Activated B cell treated with CpG ODN at 0.5 μM for 24 hours (primary cell): Measurements from ENCODE around the gene AGRN. TPM values are rescaled to one million over a fixed set of nuclear protein-coding genes. Genes with fewer than 3 reads are reported as not detected.
A peak's percentile ranks its signal among the peaks of the same experiment; 100 is the strongest.
"Not testable (repeated sequence)": the region's sequence is repeated elsewhere in the genome, so short reads cannot be mapped to it uniquely, and the experiment has no call there.

ENCODE experiments used
- ATAC-seq: fragments of 200-7000 bp; cut with Tn5 transposase; one replicate; pipeline ENCODE4 v1.10.0; 2021; ENCODE audit warnings: low read depth, mild to moderate bottlenecking, moderate library complexity
- CTCF ChIA-PET: fragments of 350-600 bp; sonication (Branson Sonifier 250); formaldehyde crosslinking; loops from one replicate; lab custom pipeline; 2021; ENCODE audit warnings: antibody characterized with exemption; lab: Charles Lee
- POLR2A ChIA-PET: fragments of 350-600 bp; sonication (Branson Sonifier 250); formaldehyde crosslinking; loops from one replicate; lab custom pipeline; 2021; ENCODE audit warnings: antibody characterized with exemption; lab: Charles Lee
- DNase-seq: peaks from one replicate; pipeline ENCODE4 v3.0.0; 2022
- H3K27ac Mint-ChIP-seq: one replicate; pipeline ENCODE4 v1.8.0; 2020; ENCODE audit warnings: mixed read lengths
- H3K27me3 Mint-ChIP-seq: one replicate; pipeline ENCODE4 v1.8.0; 2021; ENCODE audit warnings: mixed read lengths
- H3K36me3 Mint-ChIP-seq: one replicate; pipeline ENCODE4 v1.8.0; 2021; ENCODE audit warnings: low read depth, mixed read lengths
- H3K4me1 Mint-ChIP-seq: one replicate; pipeline ENCODE4 v1.8.0; 2021; ENCODE audit warnings: mixed read lengths
- H3K4me3 Mint-ChIP-seq: one replicate; pipeline ENCODE4 v1.8.0; 2020; ENCODE audit warnings: mild to moderate bottlenecking, mixed read lengths
- H3K9me3 Mint-ChIP-seq: one replicate; pipeline ENCODE4 v1.8.0; 2020; ENCODE audit warnings: mixed read lengths
- CTCF ChIP-seq: fragments of 200-600 bp; IDR thresholded peaks from one replicate; pipeline ENCODE4 v1.8.0; 2022; ENCODE audit warnings: antibody characterized with exemption, mild to moderate bottlenecking
- intact Hi-C: fragments of 100-400 bp; cut with micrococcal nuclease; formaldehyde crosslinking; loops from one replicate; pipeline ENCODE4 v1.15.1; 2024
- total RNA-seq: library from RNA; stranded (reverse); gene quantifications from 2 replicates; pipeline ENCODE4 v1.2.3, GENCODE V29; 2022

The AGRN gene
- total RNA-seq, 1 donor from 2014 or later = 27.1 TPM

GRCh38 chr1:1063261-1063944 is 43.5 kb downstream of the AGRN start:
- Mint-ChIP-seq H3K9me3 (no peaks in the 10 kb centered on the region), H3K4me1 (peaks cover 51% of the 10 kb centered on the region), H3K27ac (peak overlapping the region; percentile 50), H3K36me3 (peaks cover 1% of the 10 kb centered on the region), H3K4me3 (peak overlapping the region; percentile 80), H3K27me3 (peaks cover 11% of the 10 kb centered on the region)
- intact Hi-C loops = loop anchor here (1.0 to 5.0 kb wide), 2 partner anchors 79 to 244 kb away; partner anchors contain the start of genes ACAP3 and PUSL1
- POLR2A ChIA-PET = interaction anchor here (0.6 to 9.0 kb wide), 28 partner anchors 12 to 846 kb away, joined by 3 to 159 read pairs (median 4); partner anchors contain the start of genes AGRN, C1orf159, CCNL2 and ISG15
- ATAC-seq = no peak
- no peak for DNase-seq
- TF ChIP-seq CTCF = no peak
- CTCF ChIA-PET = interaction anchor here (0.7 to 2.0 kb wide), 17 partner anchors 13 to 228 kb away, joined by 3 to 34 read pairs (median 5); no protein-coding TSS in a partner anchor

- Mint-ChIP-seq H3K9me3 (no peaks in the 10 kb centered on the region), H3K4me1 (peaks cover 47% of the 10 kb centered on the region), H3K4me3 (peak overlapping the region; percentile 80), H3K27me3 (peaks cover 7% of the 10 kb centered on the region), H3K36me3 (peaks cover 1% of the 10 kb centered on the region), H3K27ac (peak overlapping the region; percentile 84)
- ChIA-PET CTCF (interaction anchor here (0.7 to 2.0 kb wide), 19 partner anchors 13 to 227 kb away, joined by 3 to 34 read pairs (median 5); partner anchors contain the start of gene ISG15), POLR2A (interaction anchor here (0.5 to 9.0 kb wide), 33 partner anchors 10 to 845 kb away, joined by 3 to 159 read pairs (median 4); partner anchors contain the start of genes AGRN, C1orf159, CCNL2 and ISG15)
- ATAC-seq (peak; percentile 72), DNase-seq (peak; percentile 88)
- intact Hi-C loops = loop anchor here (1.0 to 5.0 kb wide), 8 partner anchors 15 to 243 kb away; partner anchors contain the start of genes ACAP3, C1orf159 and PUSL1
- no peak for TF ChIP-seq CTCF
Observed at GRCh38 chr1:1063945-1064831, 44.3 kb downstream of the AGRN start.

GRCh38 chr1:1065265-1065939 is 45.5 kb downstream of the AGRN start:
- ATAC-seq = no peak
- no peak for DNase-seq
- intact Hi-C loops = loop anchor here (2.0 kb wide), 1 partner anchor 143 kb away; no protein-coding TSS in a partner anchor
- Mint-ChIP-seq H3K27me3 (peaks cover 4% of the 10 kb centered on the region), H3K9me3 (no peaks in the 10 kb centered on the region), H3K4me3 (peak overlapping the region; percentile 9), H3K4me1 (peaks cover 48% of the 10 kb centered on the region), H3K36me3 (peaks cover 1% of the 10 kb centered on the region), H3K27ac (peak overlapping the region; percentile 47)
- ChIA-PET CTCF (interaction anchor here (1.7 kb wide), 1 partner anchor 32 kb away, joined by 5 read pairs; no protein-coding TSS in a partner anchor), POLR2A (interaction anchor here (0.6 to 9.0 kb wide), 5 partner anchors 32 to 233 kb away, joined by 3 to 159 read pairs (median 4); partner anchors contain the start of genes C1orf159 and ISG15)
- TF ChIP-seq CTCF = no peak

GRCh38 chr1:1065940-1066304 is 46.0 kb downstream of the AGRN start:
- not testable (repeated sequence) for ATAC-seq, H3K9me3 Mint-ChIP-seq, H3K27me3 Mint-ChIP-seq, H3K36me3 Mint-ChIP-seq, DNase-seq
- Mint-ChIP-seq H3K4me1 (peaks cover 53% of the 10 kb centered on the region), H3K27ac (peak overlapping the region; percentile 47), H3K4me3 (peak overlapping the region; percentile 9)
- CTCF ChIA-PET = interaction anchor here (1.7 kb wide), 1 partner anchor 33 kb away, joined by 5 read pairs; no protein-coding TSS in a partner anchor
- intact Hi-C loops = loop anchor here (2.0 kb wide), 1 partner anchor 143 kb away; no protein-coding TSS in a partner anchor
- POLR2A ChIA-PET = interaction anchor here (0.6 to 9.0 kb wide), 4 partner anchors 33 to 52 kb away, joined by 3 to 159 read pairs (median 4); partner anchors contain the start of genes C1orf159 and ISG15
